HG02885 (cell line): ENCODE data around the gene TCHP.
"Not testable (repeated sequence)": the region's sequence is repeated elsewhere in the genome, so short reads cannot be mapped to it uniquely, and the experiment has no call there.

Experiments used
- ATAC-seq: cut with Tn5 transposase; IDR thresholded peaks from one replicate; pipeline ENCODE4 v1.9.1; 2021; ENCODE audit warnings: mild to moderate bottlenecking; ENCODE audit not compliant: unreplicated experiment, poor library complexity

Gene TCHP

GRCh38 chr12:109902891-109903418 lies 2.9 kb downstream of the TCHP start:
- ATAC-seq: no peak

DNA sequence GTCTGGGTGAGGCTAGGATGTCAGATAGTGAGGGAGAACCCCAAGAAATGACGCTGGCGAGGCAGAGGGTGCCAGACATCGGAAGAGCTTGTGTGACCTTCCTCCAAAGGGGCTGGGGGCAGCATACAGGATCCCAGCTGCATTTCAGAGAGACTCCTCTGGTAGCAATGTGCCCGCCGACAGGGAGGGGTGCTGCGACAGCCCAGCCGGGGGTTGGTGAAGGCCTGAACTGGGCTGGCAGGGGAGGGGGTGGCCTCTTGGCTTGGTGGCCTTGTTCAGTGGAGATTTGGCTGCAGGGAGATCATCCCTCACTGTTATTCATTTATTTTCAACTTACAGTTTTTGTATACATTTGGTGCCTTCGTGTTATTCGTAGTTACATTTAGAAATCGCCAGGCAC lies 5.2 kb downstream of the TCHP start:
- ATAC-seq: no peak

DNA sequence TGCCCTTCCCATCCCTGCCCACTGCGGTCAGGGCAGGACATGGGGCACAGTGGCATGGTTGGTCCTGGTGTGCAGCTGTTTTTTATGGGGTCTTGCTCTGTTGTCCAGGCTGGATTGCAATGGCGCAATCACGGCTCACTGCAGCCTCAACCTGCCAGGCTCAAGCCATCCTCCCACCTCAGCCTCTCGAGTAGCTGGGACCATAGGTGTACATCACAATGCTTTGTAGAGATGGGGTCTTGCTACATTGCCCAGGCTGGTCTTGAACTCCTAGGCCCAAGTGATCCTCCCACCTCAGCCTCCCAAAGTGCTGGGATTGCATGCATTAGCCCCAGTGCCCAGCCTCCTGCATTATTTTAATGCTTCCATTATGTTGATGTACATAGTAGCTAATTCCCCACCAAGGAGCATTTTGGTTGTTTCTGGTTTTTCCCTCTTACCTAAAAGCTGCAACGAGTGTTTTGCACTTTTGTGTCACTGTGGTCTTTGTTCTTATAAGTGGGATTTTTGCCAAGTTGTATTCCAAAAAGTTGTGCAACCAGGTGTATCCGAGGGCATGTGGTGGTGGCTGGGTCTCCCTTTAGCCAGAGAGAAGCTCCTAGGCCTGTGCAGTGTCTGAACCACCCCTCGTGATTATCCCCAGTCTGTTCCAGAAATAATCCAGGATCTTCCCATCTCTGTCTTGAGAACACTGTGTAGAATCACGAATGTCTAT lies 10.3 kb downstream of the TCHP start:
- no peak for ATAC-seq

DNA sequence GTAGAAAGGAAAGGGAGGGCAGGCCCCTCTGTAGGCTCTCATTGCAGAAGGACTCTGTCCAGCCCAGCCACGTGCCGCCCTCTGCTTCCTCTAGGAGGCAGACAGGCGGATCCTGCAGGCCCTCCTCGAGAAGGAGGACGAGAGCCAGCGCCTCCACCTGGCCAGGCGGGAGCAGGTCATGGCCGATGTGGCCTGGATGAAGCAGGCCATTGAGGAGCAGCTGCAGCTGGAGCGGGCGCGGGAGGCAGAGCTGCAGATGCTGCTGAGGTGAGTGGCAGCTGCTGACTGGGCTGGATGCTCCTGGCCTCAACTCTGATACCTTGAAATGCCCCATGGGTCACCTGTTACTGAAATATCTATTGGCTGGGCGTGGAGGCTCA lies 10.9 kb downstream of the TCHP start:
- ATAC-seq: no peak

DNA sequence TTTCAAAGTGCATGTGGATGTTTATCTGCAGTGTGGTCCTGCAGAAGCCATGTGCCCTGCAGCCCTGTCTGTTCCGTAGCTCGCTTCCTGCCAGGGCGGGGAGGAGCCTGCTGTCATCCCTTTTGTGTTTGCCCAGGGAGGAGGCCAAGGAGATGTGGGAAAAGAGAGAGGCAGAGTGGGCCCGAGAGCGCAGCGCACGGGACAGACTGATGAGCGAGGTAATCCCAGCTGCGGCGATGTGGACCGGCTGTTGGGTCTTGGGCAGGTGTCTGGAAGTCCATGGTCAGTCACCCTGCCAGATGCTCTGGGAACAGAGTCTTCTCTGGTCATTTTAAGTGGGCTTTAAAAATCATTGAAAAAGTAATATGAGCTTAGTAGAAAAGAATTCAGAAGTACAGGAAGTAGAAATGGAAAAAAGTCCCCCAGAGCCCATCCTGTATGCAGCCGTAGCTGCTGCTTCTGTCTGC lies 12.8 kb downstream of the TCHP start:
- no peak for ATAC-seq

- ATAC-seq: no peak
Measured at GRCh38 chr12:109914461-109914860, 14.4 kb downstream of the TCHP start.

DNA sequence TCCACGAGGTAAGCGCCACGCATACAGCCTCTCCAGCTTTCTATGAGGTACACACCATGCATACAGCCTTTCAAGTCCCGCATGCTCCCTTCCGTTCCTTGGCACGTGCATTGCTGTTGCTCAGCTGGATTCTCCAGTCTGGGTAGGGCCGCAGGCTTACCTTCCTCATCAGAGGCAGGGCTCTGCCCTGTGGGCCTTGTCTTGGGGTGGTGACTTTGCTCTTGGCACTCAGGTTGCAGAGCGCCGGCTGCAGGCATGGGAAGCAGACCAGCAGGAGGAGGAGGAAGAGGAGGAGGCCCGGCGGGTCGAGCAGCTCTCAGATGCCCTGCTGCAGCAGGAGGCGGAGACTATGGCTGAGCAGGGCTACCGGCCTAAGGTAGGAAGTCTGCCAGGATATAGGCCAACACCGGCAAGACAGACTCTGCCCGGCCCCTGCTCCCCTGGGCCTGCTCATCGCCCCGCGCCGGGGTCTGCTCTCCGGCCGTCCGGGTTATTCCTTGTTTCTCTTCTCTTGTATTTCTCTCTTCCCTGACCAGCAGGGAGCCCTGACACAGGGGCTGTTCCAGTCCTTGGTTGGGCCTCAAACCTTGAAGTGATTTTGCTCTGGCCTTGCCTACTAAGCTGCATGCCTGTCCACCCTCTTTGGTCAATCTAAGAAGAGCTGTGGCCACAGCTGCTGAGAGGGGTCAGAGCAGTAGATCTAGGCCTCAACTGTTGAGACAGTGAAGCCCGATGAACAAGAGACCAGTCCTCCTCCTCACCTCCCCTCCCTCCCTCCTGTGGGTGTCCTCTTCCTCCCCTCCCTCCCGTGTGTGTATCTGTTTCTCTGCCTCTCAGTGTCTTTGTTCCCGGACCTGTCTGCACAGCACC lies 15.3 kb downstream of the TCHP start:
- no peak for ATAC-seq

- ATAC-seq: no peak
Measured at GRCh38 chr12:109916045-109916444, 16.0 kb downstream of the TCHP start.

GRCh38 chr12:109919456-109919855 lies 19.4 kb downstream of the TCHP start:
- no peak for ATAC-seq

DNA sequence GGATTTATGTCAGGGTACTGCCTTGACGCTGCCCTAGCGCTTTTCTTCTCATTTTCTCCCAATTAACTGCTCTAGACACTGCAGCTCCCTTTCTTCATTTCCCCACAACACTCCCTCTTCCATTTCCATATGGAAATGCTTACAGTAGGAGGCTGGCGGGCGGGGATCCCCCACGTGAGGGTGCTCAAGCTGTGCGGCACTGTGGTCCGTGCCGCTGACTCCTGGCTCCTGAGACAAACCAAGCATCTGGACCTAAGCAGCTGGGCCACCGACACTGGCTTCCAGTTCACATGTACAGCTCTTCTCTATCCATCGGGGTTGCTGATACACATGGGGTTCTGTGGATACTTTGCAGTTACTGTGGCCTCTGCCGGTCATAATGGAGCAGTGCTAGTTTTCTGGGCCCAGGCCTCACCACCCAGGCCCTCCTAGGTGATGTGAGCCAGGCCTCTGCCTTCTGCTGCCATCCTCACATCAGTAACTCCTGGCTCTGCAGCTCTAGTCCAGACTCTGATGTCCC lies 20.2 kb downstream of the TCHP start:
- no peak for ATAC-seq

DNA sequence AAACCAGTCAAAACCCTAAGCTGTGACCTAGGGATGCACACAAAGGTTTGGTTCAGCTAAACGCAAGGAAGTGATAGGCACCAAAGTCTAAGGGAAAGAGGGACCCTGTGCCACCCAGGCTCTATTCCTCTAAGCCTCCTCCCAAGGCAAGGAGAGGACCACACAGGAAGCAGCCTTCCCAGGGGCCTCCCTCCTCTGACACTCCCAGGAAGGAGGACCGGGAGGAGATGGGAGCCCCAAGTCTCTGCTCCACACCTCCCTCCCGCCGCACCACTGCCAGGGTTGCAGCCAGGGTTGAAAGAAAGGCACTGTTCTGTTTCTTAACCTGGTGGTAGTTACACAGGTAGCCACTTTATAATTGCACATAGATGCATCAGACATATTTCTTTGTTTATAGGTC lies 21.9 kb downstream of the TCHP start:
- no peak for ATAC-seq

- no peak for ATAC-seq
Measured at GRCh38 chr12:109923038-109923437, 23.0 kb downstream of the TCHP start.

DNA sequence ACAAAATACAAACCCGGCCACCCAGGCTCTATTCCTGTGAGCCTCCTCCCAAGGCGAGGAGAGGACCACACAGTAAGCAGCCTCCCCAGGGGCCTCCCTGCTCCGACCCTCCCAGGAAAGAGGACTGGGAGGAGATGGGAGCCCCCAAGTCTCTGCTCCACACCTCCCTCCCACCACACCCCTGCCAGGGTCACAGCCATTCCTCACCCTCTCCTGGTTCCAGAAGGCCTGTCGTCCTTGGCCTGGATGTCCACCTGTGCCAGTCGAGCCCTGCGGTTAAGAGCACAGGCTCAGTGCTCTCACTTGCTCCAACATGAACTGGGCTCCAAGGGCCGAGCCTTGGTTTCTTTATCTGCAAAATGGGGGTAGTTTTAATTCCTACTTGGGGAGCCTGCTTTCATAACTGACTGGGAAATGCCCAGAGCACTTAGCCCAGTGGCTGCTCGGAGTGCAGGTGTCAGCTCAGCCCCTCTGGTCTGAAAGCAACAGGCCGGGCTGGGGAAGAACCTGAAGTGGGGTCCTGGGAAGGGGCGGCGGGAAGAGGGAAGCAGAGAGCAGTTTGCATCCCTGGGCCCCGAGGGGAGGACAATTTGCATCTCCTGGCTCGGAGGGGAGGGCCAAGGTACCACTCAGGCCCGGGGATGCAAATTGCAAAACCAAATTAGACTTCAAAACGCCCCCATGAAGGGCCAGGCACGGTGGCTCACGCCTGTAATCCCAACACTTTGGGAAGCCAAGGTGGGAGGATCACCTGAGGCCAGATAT lies 23.6 kb downstream of the TCHP start:
- ATAC-seq: no peak

DNA sequence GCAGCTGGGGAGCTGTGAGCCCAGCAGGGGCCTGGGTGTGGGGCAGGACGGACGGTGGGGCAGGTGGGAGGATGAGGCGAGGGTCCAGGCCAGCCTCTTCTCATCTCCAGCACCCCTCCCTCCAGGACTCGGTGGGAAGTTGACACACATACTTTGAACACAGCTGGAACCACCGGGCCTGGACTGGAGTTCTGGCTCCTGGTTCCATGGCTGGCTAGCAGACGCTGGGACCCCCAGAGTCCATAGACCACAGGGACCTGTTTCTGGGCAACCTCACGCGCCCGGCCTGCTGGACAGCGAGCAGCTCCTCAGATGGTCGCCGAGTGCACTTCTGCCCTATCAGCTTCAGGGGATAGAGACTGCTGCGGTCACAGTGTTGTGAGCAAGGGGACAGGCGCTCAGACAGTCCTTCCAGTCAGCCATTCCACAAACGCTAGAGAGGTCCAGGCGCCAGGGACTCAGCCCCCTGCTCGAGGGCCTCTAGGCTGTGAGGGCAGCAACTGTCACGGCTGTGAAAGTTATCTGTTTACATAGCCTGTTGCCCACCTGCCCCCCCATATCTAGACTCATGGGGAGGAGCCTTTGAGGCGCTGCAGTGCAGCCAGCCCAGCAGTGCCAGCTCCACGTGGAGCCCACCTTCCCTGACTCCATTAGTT lies 25.2 kb downstream of the TCHP start:
- ATAC-seq: no peak

GRCh38 chr12:109926016-109926415 lies 25.9 kb downstream of the TCHP start:
- no peak for ATAC-seq

DNA sequence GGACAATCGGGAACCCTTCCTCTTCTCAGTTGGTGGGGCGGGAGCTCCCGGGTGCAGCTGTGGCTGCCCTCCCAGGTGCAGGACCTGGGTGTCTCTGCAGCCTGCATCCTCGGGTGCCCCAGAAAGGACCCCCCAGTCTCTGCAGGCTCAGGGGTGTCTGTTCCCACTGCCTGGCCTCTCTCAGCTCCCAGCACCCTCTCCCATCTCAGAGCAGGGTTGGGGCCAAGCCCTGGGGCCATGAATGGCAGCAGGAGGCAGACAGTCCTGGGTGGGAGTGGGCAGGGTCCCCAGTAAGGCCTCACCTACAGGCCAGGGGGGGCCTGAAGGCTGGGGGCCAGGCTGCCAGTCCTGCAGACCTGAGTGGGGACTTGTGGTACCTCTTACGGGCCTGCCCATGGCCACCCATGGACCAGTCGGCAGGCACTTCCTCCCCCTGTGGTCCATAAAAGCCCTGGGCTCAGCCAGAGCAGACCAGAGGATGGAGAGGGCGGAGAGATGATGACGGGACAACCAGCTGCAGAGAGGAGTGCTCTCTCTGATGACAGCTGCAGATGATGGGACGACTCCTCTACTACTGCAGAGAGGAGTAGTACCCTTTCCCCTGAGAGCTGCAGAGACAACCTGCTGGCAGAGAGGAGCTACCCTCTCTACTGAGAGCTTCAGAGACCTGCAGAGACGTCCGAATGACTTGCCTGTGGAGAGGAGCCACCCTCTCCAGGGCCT lies 26.6 kb downstream of the TCHP start:
- no peak for ATAC-seq

- ATAC-seq: no peak
Measured at GRCh38 chr12:109927622-109928021, 27.5 kb downstream of the TCHP start.

GRCh38 chr12:109928058-109928656 lies 28.1 kb downstream of the TCHP start:
- no peak for ATAC-seq

DNA sequence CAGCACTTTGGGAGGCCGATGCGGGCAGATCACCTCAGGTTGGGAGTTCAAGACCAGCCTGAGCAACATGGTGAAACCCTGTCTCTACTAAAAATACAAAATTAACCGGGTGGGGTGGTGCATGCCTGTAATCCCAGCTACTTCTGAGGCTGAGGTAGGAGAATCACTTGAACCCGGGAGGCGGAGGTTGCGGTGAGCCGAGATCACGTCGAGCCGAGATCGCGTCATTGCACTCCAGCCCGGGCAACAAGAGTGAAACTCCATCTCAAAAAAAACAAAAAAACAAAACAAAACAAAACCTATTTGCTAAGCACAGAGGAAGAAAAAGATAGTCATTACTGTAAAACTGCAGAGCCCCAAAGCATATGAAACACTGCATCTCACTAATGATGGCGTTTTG lies 29.3 kb downstream of the TCHP start:
- not testable (repeated sequence) for ATAC-seq
